IPS-18c (cell line): ENCODE measurements around the gene ESRRB.

Experiments
- H3K4me3 ChIP-seq: 2 replicates; pipeline ENCODE4 v1.7.0; 2013; ENCODE audit warnings: low read depth, mild to moderate bottlenecking, low read length, moderate library complexity; ENCODE audit not compliant: insufficient read depth
- H3K9me3 ChIP-seq: one replicate; pipeline ENCODE4 v1.6.1; 2013; ENCODE audit warnings: mild to moderate bottlenecking, low read length, moderate library complexity; ENCODE audit not compliant: control insufficient read depth, insufficient read depth

The ESRRB gene

DNA sequence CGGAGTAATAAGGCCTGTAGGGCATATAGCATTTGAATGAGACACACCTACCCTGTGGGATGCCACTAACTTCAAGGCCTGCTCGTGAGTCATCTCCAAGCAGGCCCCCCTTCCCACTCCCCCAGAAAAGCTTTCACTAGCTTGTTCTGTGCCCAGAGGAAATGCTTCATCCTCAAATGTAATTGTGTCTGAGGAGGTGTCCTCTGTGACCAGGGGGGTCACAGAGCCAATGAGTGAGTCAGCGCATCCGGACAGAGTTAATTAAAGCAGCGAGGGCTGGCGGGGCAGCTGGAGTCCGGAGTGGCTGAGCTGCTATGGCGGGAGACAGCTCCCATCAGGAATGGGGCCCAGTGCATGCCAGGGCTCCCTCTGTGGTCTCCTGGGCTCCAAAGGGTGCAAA, 27.0 kb upstream of the ESRRB start:
- no peaks in the 10 kb centered on the region for H3K9me3 ChIP-seq

DNA sequence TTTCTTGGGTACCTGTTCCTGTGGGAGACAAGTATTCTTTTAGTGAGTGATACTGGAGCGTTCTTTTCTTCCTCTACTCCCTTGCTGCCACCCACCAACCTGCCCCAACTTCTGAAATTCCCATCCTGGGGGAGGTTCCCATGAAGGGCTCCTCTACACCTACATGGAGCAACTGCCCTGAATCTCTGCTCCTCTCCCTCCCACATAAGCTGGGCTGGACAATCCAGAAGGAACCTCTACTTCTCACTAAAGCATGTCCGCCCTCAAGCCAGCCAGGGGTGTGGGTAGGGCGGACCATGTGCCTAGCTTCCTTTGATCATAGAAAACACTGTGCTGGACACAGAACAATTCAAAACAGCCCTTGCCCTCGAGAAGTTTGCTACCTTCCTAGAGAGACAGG, 25.9 kb upstream of the ESRRB start:
- no peaks in the 10 kb centered on the region for H3K9me3 ChIP-seq
- H3K4me3 ChIP-seq, result no peak overlapping the region

More for the DNA sequence above, 27.0 kb upstream of the ESRRB start:
- no peak overlapping the region for H3K4me3 ChIP-seq

DNA sequence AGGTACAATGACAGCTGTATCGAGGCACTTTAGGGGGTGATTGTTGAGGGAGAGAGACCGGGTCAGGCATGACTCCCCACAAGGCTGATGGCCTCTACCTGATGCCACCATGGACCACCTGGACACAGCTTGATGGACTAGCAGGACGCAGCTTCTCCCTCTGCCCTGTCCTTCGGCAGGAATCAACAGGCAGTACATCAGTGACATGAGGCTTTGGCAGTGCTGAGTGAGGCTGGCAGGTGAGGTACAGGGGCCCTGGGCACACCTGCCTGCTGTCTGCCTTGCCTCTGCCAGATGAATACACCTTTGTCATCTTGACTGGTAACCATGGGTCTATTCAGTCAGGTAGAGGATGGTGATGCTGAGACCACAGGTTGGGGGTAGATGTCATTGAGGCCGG, 25.3 kb upstream of the ESRRB start:
- Histone ChIP-seq H3K9me3 (no peaks in the 10 kb centered on the region), H3K4me3 (no peak overlapping the region)

DNA sequence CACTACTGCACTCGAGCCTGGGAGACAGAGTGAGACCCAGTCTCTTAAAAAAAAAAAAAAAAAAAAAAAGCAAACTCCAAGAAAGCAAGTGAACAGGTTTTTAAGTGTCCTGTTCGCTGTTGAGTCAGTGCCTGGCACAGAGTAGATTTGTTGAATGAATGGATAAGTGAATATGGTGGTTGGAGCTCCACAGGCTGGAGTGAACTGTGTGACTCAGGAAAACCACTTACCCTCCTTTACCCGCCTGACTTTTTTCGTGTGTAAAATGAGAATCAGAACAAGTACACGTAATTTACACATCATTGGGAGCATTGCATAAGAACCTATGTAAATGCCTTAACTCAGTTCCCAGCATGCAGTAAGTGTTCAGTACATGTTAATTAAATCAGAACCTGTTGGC, 24.0 kb upstream of the ESRRB start:
- H3K9me3 ChIP-seq, result no peaks in the 10 kb centered on the region
- H3K4me3 ChIP-seq, result no peak overlapping the region

GRCh38 chr14:76352639-76353281, 23.2 kb upstream of the ESRRB start:
- no peak overlapping the region for H3K4me3 ChIP-seq

GRCh38 chr14:76354310-76354709, 21.6 kb upstream of the ESRRB start:
- Histone ChIP-seq H3K9me3 (no peaks in the 10 kb centered on the region), H3K4me3 (no peak overlapping the region)

More at GRCh38 chr14:76352639-76353281, 23.2 kb upstream of the ESRRB start:
- H3K9me3 ChIP-seq, result no peaks in the 10 kb centered on the region

- no peaks in the 10 kb centered on the region for H3K9me3 ChIP-seq
- no peak overlapping the region for H3K4me3 ChIP-seq
These were observed 20.2 kb upstream of the ESRRB start for GRCh38 chr14:76355771-76356170.

DNA sequence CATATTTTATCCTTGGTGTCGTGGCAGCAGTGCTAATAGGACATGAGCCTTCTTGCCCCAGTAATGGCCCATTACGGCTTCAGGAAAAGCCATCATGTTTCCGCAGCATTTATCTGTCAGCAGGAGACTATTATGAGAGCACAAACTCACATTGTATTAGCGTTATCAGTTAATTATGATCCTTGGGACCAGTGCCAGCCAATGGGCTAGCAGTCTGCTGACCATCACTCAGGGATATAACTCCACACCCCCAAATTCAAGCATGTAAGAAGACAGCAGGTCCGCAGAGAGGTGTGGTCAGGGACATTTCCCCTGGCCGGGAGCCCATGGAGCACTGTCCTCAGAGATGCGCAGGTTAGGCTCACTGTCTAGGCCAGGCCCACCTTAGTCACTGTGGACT, 4.9 kb upstream of the ESRRB start:
- Histone ChIP-seq H3K4me3 (no peak overlapping the region), H3K9me3 (no peaks in the 10 kb centered on the region)

DNA sequence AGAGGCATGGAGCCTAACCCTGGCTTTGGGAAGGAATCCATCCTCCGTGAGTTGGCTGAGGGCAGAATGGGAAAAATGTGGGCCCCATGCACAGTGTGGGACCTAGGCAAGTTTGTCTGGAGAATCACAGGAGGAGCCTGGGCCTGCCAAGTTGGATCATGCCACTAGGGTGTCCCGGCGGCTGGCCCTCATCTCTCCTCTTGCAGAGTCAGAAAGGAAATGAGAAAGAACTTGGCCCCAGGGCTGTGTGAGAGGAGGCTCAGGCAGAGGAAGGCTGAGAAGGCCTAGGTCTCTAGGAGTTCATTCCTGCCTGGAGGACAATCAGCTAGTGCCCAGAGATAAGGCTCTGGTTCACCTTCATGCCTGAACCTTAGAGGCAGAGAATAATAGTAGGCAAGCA, 2.5 kb upstream of the ESRRB start:
- H3K4me3 ChIP-seq, result no peak overlapping the region

GRCh38 chr14:76375484-76375883, 453 bp upstream of the ESRRB start:
- peaks cover 4% of the 10 kb centered on the region for H3K9me3 ChIP-seq
- H3K4me3 ChIP-seq, result no peak overlapping the region

More for the DNA sequence above, 2.5 kb upstream of the ESRRB start:
- peaks cover 2% of the 10 kb centered on the region for H3K9me3 ChIP-seq

GRCh38 chr14:76376409-76376877, 506 bp downstream of the ESRRB start:
- peak overlapping the region; percentile 66 for H3K4me3 ChIP-seq
- H3K9me3 ChIP-seq, result peaks cover 4% of the 10 kb centered on the region

GRCh38 chr14:76376878-76377734, 1.2 kb downstream of the ESRRB start:
- peak overlapping the region; percentile 66 for H3K4me3 ChIP-seq

DNA sequence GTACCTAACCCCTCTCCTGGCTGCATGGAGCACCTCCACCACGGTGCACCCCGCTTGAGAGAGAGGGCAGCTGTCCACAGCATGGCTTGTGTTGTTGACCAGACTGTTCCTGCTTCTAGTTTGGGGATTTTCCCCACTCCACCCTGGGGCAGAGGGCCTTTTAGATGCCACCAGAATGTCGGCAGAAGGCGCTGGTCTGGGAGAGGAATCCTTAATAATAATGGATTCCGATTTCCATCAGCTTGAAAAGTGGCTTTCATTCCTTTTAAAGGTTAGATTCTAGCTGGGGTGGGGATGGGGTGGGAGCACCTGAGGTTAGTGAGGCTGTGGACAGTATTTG, 1.8 kb downstream of the ESRRB start:
- H3K4me3 ChIP-seq, result peak overlapping the region; percentile 66; the same call in 1 of the 2 replicates
- H3K9me3 ChIP-seq, result peaks cover 4% of the 10 kb centered on the region

More at GRCh38 chr14:76376878-76377734, 1.2 kb downstream of the ESRRB start:
- peaks cover 4% of the 10 kb centered on the region for H3K9me3 ChIP-seq

DNA sequence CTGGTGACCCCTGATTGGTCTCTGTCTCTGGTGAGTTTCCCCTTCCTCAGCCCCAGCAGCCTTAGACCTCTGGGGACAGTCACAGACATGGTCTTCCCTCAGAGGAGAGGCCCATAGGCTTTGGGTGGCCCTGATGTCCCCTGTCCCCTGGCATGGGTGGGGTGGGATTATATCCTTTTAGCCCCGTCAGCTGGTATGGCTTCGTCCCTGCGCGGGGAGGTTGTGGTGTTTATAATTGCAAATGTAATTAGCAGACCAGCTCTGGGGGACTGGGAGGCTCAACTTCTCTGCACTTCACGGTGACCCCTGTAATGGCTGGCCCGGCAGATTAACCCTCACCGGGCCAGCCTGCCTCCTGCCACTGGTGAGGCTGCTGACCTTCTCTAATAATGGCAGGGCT, 5.1 kb downstream of the ESRRB start:
- peaks cover 4% of the 10 kb centered on the region for H3K9me3 ChIP-seq
- no peak overlapping the region for H3K4me3 ChIP-seq

- H3K9me3 ChIP-seq, result peaks cover 4% of the 10 kb centered on the region
- no peak overlapping the region for H3K4me3 ChIP-seq
These were observed 6.0 kb downstream of the ESRRB start for GRCh38 chr14:76381817-76382494.

GRCh38 chr14:76382495-76382832, 6.5 kb downstream of the ESRRB start:
- no peak overlapping the region for H3K4me3 ChIP-seq

DNA sequence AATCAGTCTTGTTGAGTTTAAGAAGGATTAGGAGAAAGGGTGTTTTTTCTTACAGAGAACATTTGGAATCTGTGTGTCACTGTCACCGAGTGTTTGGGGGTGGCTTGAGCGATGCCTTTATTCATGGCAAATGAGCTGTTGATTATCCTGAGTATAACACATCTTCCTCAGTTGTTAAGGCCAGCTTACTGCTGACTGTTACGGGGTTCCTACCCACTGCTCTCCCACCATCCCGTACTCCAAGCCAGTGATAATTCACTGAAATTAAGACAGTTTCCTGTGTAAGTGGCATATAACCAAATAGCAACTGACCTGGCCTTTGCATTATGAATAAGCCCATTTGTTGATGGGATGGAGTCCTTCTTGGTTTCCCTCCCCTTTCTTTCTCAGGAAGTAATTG, 9.5 kb downstream of the ESRRB start:
- Histone ChIP-seq H3K9me3 (no peaks in the 10 kb centered on the region), H3K4me3 (no peak overlapping the region)

More at GRCh38 chr14:76382495-76382832, 6.5 kb downstream of the ESRRB start:
- H3K9me3 ChIP-seq, result peaks cover 2% of the 10 kb centered on the region
